Measurements from ENCODE around the gene TGFBR2.

TGFBR2 gene

GRCh38 chr3:30660656-30661055, 54.3 kb downstream of the TGFBR2 start:
- no peak for TF ChIP-seq CTCF (IDR thresholded peaks at IDR 0.05; ENCODE audit: low read depth, low read length)
- H3K4me3 ChIP-seq (ENCODE audit: low read depth, low read length): no peak overlapping the region

- no peak overlapping the region for H3K4me3 ChIP-seq (ENCODE audit: low read depth, low read length)
- TF ChIP-seq CTCF (IDR thresholded peaks at IDR 0.05; ENCODE audit: low read depth, low read length): no peak
Observed at GRCh38 chr3:30661098-30661873, 54.9 kb downstream of the TGFBR2 start.

DNA sequence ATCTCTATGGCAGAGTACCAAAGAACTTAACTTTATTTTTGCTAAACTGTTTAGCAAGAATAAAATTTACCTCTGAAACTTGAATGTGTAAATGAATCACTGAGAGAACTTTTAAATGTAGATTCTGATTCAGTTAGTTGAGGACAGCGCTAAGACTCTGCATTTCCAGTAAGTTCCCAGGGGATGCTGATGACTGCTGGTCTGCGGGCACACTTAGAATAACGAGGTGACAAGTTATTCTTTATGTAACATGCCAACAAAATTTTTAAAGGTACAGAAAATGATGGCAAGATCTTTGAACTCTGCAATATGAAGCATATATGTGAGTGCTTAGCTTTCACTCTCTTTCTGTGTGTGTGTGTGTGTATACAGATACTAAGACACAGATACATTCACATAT, 56.4 kb downstream of the TGFBR2 start:
- TF ChIP-seq CTCF (IDR thresholded peaks at IDR 0.05; ENCODE audit: low read depth, low read length): no peak
- no peak overlapping the region for H3K4me3 ChIP-seq (ENCODE audit: low read depth, low read length)

- no peak for TF ChIP-seq CTCF (IDR thresholded peaks at IDR 0.05; ENCODE audit: low read depth, low read length)
- H3K4me3 ChIP-seq (ENCODE audit: low read depth, low read length): no peak overlapping the region
Observed at GRCh38 chr3:30663533-30664241, 57.3 kb downstream of the TGFBR2 start.

GRCh38 chr3:30664459-30664858, 58.1 kb downstream of the TGFBR2 start:
- no peak for TF ChIP-seq CTCF (IDR thresholded peaks at IDR 0.05; ENCODE audit: low read depth, low read length)
- H3K4me3 ChIP-seq (ENCODE audit: low read depth, low read length): no peak overlapping the region

DNA sequence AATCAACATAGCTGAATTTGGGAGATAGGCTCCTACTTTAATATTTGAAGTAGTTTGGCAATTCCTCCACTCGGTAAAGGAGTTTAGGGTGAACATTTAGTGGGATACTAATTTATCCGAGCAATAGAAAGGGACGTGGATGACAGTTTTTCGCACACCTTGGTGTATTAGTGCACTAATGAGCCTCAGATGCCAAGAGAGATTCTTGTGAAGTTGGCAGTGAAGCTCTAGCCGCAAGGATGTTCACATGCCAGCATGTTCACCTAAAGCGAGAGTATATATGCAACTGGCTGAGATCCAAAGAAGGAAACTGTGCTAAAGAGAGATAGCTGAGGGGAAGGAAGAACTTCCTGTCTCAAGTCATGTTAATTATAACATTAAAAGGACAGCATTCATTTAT, 58.5 kb downstream of the TGFBR2 start:
- TF ChIP-seq CTCF (IDR thresholded peaks at IDR 0.05; ENCODE audit: low read depth, low read length): no peak
- H3K4me3 ChIP-seq (ENCODE audit: low read depth, low read length): no peak overlapping the region

GRCh38 chr3:30665539-30665938, 59.1 kb downstream of the TGFBR2 start:
- TF ChIP-seq CTCF (IDR thresholded peaks at IDR 0.05; ENCODE audit: low read depth, low read length): no peak
- no peak overlapping the region for H3K4me3 ChIP-seq (ENCODE audit: low read depth, low read length)
